Esophagus squamous epithelium (tissue), 4 donors: ENCODE data around the gene INVS.

Source experiments
- POLR2A ChIP-seq, 4 donors: fragments of 450-650 bp; IDR thresholded peaks; one replicate each; pipeline ENCODE4 v1.6.1; 2017; ENCODE audit warnings: antibody characterized with exemption in 4 of 4, mild to moderate bottlenecking in 4 of 4, moderate library complexity in 3 of 4
- TF ChIP-seq, protein P1 (sequence below), 6 experiments: fragments of 450-650 bp in 4 of 6; fragments of 200-600 bp in 2 of 6; sonication (generic) in 2 of 6; IDR thresholded peaks; one replicate each; pipeline ENCODE4 v1.5.1; 2016 to 2019; ENCODE audit warnings: antibody characterized with exemption in 6 of 6, mild to moderate bottlenecking in 4 of 6, moderate library complexity in 4 of 6

DNA sequence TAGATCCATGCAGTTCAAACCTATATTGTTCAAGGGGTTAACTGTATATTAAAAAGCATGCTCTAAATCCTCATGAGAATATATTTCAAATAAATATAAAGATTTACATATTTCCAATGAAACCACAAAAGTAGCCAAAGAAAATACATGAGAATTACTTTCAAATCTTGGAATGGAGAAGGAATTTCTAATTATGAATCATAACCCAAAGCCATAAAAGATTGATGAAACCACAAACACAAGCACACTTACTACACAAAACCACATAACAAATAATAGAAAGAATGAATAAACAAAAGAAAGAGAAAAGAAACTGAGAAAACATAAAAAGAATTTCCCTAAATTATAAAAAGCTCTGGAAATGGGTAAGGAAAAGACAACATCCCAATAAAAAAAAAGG is 16.3 kb upstream of the INVS start:
- TF ChIP-seq, protein P1, sequence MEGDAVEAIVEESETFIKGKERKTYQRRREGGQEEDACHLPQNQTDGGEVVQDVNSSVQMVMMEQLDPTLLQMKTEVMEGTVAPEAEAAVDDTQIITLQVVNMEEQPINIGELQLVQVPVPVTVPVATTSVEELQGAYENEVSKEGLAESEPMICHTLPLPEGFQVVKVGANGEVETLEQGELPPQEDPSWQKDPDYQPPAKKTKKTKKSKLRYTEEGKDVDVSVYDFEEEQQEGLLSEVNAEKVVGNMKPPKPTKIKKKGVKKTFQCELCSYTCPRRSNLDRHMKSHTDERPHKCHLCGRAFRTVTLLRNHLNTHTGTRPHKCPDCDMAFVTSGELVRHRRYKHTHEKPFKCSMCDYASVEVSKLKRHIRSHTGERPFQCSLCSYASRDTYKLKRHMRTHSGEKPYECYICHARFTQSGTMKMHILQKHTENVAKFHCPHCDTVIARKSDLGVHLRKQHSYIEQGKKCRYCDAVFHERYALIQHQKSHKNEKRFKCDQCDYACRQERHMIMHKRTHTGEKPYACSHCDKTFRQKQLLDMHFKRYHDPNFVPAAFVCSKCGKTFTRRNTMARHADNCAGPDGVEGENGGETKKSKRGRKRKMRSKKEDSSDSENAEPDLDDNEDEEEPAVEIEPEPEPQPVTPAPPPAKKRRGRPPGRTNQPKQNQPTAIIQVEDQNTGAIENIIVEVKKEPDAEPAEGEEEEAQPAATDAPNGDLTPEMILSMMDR (IDR thresholded peaks at IDR 0.05): no peak
- TF ChIP-seq POLR2A (IDR thresholded peaks at IDR 0.05): no peak
